Activated CD4-positive, alpha-beta T cell treated with anti-CD3 and anti-CD28 coated beads for 1 hour (primary cell): ENCODE measurements around the gene SLC23A1.

Source experiments
- DNase-seq: peaks from one replicate; pipeline ENCODE4 v3.0.0-alpha.2; 2020

Gene SLC23A1

GRCh38 chr5:139406963-139407362 is 23.9 kb upstream of the SLC23A1 start:
- no peak for DNase-seq

DNA sequence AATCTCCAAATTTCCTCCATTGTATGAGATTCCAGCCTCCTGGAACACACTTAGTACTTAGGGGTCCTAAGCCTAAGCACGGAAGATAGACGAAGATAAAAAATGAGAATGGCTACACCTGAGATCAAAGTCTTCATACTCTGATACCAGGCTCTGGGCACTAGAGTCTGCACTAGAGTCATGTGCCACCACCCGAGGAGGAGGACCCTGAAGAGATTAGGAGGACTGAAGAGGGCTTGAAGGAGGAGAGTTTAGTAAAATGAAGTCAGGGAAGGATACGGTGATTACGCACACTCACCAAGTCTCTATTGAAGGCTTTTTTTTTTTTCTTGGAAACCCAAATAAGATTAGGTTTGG is 21.4 kb upstream of the SLC23A1 start:
- DNase-seq: no peak

DNA sequence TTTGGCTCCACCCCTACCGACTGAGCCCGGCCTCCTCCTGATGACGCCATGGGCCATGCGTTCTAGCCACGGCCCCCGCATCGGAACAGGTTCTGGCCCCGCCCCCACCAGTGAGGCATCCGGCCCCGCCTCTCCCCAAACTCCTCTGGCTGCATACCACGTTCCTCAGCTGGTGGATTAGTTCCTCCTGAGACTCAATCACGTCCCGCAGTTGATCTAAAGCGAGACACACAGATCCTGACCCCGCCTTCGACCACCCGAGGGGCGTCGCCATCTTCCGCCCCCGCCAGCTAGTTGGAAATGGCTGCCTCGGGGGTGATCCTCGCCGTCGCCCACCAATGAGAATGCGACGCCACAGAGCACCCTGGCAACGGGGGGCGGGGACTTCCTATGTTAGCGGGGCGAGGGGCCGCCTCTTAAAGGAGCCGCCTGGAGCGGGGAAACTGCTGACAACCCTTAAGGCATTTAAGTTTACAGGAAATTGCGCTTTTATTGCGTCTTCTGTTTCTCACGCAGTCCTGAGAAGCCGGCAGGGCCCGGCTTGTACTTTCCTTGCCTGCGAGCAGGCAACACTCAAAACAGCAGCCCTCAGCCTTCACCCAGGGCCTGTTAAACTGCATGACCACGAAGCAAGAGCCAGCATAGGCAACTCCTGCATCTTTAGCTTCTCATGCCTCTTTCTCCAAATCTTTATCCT is 20.8 kb upstream of the SLC23A1 start, which contains the start of gene SPATA24:
TSS of gene SPATA24 (minus strand) at position 303 of the 697 bp plus-strand sequence. CDS start at position 274, 29 bp downstream.
- DNase-seq: peak; percentile 97

DNA sequence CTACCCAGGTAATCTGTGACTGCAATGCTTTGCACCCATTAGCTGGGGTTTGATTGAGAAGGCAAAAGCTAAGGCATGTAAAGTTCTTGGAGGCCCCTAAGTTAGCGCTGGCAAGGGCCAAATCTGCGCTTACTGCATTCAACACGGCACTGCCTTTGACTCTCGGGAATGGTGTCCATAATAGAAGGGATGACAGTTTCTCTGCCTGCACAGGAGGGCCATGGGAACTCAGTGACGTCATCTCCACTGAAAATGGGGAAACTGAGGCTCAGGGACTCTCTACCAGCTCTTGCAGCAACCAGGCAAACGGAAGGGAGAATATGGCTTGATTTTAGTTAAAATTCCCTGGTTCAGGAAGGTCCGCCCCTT is 20.3 kb upstream of the SLC23A1 start:
- DNase-seq: no peak

GRCh38 chr5:139402561-139403158 is 19.6 kb upstream of the SLC23A1 start:
- DNase-seq: no peak

GRCh38 chr5:139401546-139401945 is 18.4 kb upstream of the SLC23A1 start:
- DNase-seq: no peak

GRCh38 chr5:139399501-139400121 is 16.5 kb upstream of the SLC23A1 start:
- DNase-seq: no peak

DNA sequence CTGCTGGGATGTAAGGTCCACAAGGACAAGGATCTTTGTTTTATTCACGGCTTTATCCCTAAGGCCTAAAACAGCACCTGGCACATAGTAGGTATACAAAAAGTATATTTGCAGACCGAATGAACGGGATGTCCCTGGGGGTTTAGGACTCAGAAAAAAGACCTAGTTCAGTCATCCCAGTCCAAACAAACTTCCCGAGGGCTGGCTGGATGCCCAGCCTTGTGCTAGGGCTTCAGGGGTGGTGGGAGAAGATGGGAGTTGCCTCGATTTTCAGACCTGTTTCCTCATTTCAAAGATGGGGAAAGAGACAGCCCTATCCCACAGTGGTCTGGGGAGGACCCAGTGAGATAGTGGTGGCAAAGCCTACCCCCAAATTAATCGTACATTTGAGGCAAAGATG is 14.8 kb upstream of the SLC23A1 start:
- DNase-seq: no peak

- no peak for DNase-seq
Observed at GRCh38 chr5:139396691-139397090, 13.6 kb upstream of the SLC23A1 start.

DNA sequence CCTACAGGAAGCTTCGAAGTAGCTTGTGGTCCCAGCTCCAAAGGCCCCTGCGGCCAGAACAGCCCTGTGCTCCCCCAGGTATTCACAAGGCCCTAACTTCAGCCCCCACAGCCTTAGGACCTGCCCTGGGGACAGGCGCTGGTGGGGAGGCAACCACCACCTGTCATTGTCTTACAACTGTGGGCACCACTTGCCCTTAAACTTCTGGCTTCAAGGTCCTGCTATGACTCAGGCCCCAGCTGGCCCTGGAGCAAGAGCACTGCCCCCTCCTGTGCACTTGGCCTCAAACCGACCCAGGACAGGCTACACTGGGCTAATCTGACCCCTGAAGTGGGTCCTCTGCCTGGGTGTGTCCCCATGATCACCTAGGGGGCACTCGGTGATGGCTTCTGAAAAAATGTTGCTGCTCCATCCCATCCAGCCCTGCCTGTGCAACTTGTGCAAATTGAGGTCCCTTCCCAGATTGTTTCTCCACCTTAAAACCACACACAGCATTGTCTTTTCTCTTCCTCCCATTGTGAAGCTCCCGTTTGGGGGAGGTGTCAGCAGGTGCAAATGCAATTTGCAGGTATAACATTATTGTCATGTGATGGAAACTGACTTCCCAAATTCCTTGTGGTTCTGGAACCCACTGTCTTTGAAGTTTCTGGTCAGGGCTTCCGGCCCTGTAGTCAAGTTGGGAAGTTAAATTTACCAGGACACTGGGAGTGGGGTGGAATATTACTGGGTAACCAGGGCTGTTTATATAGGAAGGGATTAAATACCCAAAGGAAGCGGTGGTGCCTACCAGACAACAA is 12.9 kb upstream of the SLC23A1 start:
- DNase-seq: no peak

GRCh38 chr5:139394654-139395566 is 11.8 kb upstream of the SLC23A1 start, which contains the start of gene PROB1:
PROB1 (minus strand) TSS chr5:139395104; CDS start chr5:139395081, 23 bp downstream.
- DNase-seq: no peak

GRCh38 chr5:139394123-139394653 is 11.1 kb upstream of the SLC23A1 start:
- DNase-seq: no peak

GRCh38 chr5:139393497-139394122 is 10.5 kb upstream of the SLC23A1 start:
- no peak for DNase-seq

DNA sequence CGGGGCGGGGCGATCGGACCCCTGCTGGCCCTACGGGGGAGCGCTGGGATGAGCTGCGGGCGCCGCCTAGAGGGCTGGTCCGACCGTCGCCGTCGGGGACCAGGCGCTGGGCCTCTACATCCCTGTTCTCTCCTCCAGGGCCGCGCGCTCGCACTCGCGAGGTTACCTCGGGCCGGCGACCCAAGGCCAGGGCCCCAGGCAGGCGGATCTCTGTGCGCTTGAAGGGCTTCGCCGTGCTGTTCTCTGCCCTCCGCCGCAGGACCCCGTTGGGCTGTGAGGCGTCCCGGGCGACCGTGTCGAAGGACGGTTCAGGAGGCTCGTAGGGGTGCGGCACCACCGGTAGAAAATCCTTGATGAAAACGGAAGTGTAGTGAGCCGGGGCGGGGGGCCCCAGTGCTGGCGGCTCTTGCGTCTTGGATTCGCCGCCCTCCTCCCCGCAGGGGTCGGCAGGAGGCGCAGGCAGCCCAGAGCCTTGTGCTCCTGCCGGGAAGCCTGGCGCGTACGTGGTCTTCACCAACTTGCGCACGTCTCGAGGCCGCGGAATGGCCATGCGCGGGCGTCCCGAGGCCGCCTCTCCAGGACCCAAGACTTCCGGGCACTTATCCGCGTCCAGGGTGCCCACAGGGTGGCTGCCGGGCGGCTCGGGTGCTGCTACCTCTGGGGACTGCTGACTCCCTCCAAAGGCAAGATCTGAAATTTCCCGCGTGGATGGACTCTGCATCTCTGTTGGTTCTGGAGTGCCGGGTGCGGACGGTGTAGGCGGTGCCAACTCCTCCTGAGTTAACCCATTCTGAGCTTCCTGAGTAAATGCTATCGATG is 9.8 kb upstream of the SLC23A1 start:
- peak; percentile 55 for DNase-seq

DNA sequence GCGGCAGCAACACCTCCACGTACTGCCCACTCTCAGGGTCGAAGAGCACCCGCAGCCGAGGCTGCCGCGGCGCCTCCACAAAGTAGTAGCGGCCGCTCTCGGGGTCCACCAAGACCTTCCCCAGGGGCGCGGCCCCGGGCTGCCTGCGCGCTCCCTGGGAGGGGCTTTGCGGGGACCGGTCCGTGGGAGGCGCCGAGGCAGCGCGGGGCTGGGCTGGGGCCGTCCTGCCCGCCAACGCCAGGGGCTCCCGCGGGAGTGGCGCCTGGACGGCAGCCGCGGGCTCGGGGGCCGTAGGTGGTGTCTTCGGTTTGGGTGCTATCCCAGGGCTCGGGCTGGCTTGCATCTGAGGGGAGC is 9.2 kb upstream of the SLC23A1 start:
- DNase-seq: no peak

- no peak for DNase-seq
Observed at GRCh38 chr5:139391570-139392323, 8.7 kb upstream of the SLC23A1 start.

- no peak for DNase-seq
Observed at GRCh38 chr5:139390639-139391569, 7.8 kb upstream of the SLC23A1 start.

DNA sequence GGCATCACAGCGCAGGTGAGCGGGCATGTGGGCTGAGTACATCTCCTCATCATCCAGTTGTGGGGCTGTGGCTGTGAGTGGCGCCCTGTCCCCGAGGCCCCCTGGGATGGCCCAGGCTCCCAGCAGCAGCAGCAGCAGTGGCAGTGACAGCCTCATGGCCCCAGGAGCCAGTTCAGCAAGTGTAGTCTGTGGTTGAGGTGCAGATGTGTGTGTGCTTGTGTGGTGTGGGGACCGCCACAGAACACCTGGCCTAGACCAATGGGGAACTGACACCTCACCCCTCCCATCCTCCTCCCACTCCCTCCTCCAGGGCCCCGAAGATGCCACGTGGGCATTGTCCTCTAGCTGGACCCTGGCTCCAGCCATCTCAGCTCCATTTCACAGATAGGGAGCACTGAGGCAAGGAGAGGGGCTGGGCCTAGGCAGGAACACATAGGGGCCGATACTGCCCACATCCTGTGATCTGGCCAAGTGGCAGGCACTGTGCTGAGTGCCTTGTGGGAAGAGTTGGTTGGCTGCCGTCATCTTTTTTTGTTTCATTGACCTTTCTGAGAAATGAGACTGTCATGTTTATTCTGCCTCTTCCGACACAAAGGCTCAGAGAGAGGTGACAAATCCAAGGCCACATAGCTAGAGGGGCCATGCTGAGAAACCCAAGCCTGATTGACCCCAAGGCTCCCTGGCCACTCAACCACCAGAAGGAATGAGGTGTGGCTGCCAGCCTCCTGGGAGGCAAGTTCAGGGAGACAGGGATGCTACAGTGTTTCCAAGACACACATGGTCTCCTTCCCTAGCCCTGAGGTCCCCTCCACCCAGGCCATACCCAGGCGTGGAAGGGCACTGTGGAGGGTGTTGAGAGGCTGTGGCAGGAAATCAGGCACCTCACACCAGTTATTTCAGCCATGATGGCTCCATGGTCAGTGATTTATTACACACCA is 6.9 kb upstream of the SLC23A1 start, which contains the start of gene MZB1:
TSS of gene MZB1 (minus strand) at position 213 of the 938 bp plus-strand sequence. CDS start at position 156, 57 bp downstream.
- no peak for DNase-seq
